ENCODE data around the gene UBE2V1. TPM values are rescaled to one million over a fixed set of nuclear protein-coding genes. Genes with fewer than 3 reads are reported as not detected.

UBE2V1 gene
- total and polyA plus RNA-seq, 10 of the 15 experiments (the other 5 are each of a cell fraction or from before 2014, with no cell fraction given): 51.8 to 219 (median 141) TPM

GRCh38 chr20:50141811-50142561 lies 29.0 kb upstream of the UBE2V1 start:
- Histone ChIP-seq H3K9me3 (replicated peaks; ENCODE audit: control insufficient read depth, insufficient read depth, low read length) (no peaks in the 10 kb centered on the region), H4K20me1 (ENCODE audit: control insufficient read depth, insufficient read depth) (no peaks in the 10 kb centered on the region), H3K9ac (ENCODE audit: control insufficient read depth, insufficient read depth, low read length) (no peak overlapping the region), H3K4me1 (ENCODE audit: control insufficient read depth, insufficient read depth, low read length) (peaks cover 9% of the 10 kb centered on the region), H3K27ac (ENCODE audit: control insufficient read depth, insufficient read depth) (no peak overlapping the region), H3K27me3 (replicated peaks in 1 of 2; ENCODE audit: control insufficient read depth in 2 of 2, insufficient read depth in 2 of 2, low read length in 1 of 2) (no peaks in the 10 kb centered on the region), H3K4me2 (ENCODE audit: control insufficient read depth, insufficient read depth) (no peak overlapping the region), H3K79me2 (ENCODE audit: control insufficient read depth, insufficient read depth, low read length) (peaks cover 13% of the 10 kb centered on the region), H3K36me3 (ENCODE audit: control insufficient read depth in 2 of 2, insufficient read depth in 2 of 2, low read length in 1 of 2) (peaks cover 4 to 20% of the 10 kb centered on the region in 2 experiments), H2AFZ (ENCODE audit: control insufficient read depth, low read depth, low read length) (no peak overlapping the region), H3K4me3 (no peak overlapping the region)
- BruUV-seq (replicated peaks): no TSS peak
- RAD21 ChIA-PET (ENCODE audit: unreplicated experiment): no interaction called here
- SMC1A ChIA-PET (ENCODE audit: uncharacterized antibody, unreplicated experiment): interaction anchor here (0.6 kb wide), 1 partner anchor 1103 kb away, joined by 3 read pairs; no protein-coding TSS in a partner anchor
- in situ Hi-C loops (cut with MboI): no loop called here
- intact Hi-C loops (cut with micrococcal nuclease; ENCODE audit: unreplicated experiment): no loop called here
- ATAC-seq: no peak
- POLR2A ChIA-PET: interaction anchor here (0.5 to 0.6 kb wide), 2 partner anchors 143 to 447 kb away, joined by 3 to 7 read pairs; no protein-coding TSS in a partner anchor
- FAIRE-seq: no peak
- CTCF ChIA-PET: interaction anchor here (1.5 kb wide), 1 partner anchor 56 kb away, joined by 4 read pairs; no protein-coding TSS in a partner anchor
- WGBS (ENCODE audit: insufficient coverage, insufficient replicate concordance, low lambda C conversion rate, missing lambda C conversion rate): 98% methylated on average over 12 of the region's 12 CpGs
- DNase-seq (ENCODE audit: low read depth, low spot score): no peak
- TF ChIP-seq BCLAF1 (IDR thresholded peaks at IDR 0.05) (no peak), MYC (IDR thresholded peaks at IDR 0.05; ENCODE audit: insufficient read depth, insufficient read length, insufficient replicate concordance, low read length, severe bottlenecking) (no peak), PML (IDR thresholded peaks at IDR 0.05; ENCODE audit: low read length) (no peak), ZBED1 (IDR thresholded peaks at IDR 0.05; ENCODE audit: borderline replicate concordance) (no peak), ZNF592 (IDR thresholded peaks at IDR 0.05) (no peak), NRF1 (conservative IDR thresholded peaks at IDR 0.05; ENCODE audit: low read depth, low read length) (no peak), MEF2B (IDR thresholded peaks at IDR 0.05; ENCODE audit: partially characterized antibody, poor library complexity, severe bottlenecking) (no peak), RELB (IDR thresholded peaks at IDR 0.05; ENCODE audit: low read depth) (no peak), MAX (IDR thresholded peaks at IDR 0.05; ENCODE audit: low read depth, low read length) (no peak), STAT1 (conservative IDR thresholded peaks at IDR 0.05) (no peak), RCOR1 (conservative IDR thresholded peaks at IDR 0.05; ENCODE audit: low read depth, low read length) (no peak), MYB (IDR thresholded peaks at IDR 0.05; ENCODE audit: borderline replicate concordance, low read depth, low read length) (no peak), SMARCA5 (IDR thresholded peaks at IDR 0.05) (no peak), NFXL1 (IDR thresholded peaks at IDR 0.05; ENCODE audit: borderline replicate concordance) (no peak), SP1 (IDR thresholded peaks at IDR 0.05; ENCODE audit: low read depth, low read length) (no peak)

All from GM12878 (cell line).